ENCODE measurements around the gene TLDC2. TPM values are rescaled to one million over a fixed set of nuclear protein-coding genes. Genes with fewer than 3 reads are reported as not detected.

The TLDC2 gene
- total RNA-seq, 4 donors from 2014 or later: 1.0 TPM; not detected in 2

DNA sequence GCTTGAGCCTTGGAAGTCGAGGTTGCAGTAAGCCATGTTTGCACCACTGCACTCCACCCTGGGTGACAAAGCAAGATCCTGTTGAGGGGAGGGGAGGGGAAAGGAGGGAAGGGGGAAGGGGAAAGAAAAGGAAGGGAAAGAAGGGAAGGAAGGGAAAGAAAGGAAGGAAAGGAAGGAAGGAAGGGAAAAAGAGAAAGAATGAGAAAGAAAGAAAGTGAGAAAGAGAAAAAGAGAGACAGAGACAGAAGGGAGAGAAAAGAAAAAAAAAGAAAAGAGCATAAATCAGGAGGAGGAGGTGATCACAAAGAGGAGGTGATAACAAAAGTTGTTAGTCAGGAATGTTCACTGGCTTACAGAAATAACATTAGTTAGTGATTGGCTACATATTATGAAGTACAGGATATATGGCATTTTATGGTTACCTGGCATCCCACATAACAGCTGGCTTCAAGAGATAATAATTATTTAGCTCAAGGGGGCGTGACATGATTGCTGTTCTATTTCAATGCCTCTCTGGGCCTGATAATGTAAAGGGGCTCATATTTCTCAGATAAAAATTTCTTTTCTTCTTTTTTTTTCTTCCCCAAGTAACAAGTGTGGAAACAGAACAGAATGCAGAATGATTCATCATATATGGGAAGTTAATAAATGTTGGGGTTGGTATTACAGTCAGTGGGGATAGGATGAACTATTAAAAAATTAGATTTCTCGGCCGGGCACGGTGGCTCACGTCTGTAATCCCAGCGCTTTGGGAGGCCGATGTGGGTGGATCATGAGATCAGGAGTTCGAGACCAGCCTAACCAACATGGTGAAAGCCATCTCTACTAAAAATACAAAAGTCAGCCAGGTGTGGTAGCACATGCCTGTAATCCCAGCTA, 48.5 kb downstream of the TLDC2 start:
- no peak for DNase-seq
- H3K4me3 ChIP-seq: no peak overlapping the region
- TF ChIP-seq POLR2A (IDR thresholded peaks at IDR 0.05): no peak
- TF ChIP-seq, protein P1, sequence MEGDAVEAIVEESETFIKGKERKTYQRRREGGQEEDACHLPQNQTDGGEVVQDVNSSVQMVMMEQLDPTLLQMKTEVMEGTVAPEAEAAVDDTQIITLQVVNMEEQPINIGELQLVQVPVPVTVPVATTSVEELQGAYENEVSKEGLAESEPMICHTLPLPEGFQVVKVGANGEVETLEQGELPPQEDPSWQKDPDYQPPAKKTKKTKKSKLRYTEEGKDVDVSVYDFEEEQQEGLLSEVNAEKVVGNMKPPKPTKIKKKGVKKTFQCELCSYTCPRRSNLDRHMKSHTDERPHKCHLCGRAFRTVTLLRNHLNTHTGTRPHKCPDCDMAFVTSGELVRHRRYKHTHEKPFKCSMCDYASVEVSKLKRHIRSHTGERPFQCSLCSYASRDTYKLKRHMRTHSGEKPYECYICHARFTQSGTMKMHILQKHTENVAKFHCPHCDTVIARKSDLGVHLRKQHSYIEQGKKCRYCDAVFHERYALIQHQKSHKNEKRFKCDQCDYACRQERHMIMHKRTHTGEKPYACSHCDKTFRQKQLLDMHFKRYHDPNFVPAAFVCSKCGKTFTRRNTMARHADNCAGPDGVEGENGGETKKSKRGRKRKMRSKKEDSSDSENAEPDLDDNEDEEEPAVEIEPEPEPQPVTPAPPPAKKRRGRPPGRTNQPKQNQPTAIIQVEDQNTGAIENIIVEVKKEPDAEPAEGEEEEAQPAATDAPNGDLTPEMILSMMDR (IDR thresholded peaks at IDR 0.05): no peak
- no peaks in the 10 kb centered on the region for H3K9me3 ChIP-seq
- H3K4me1 ChIP-seq: no peaks in the 10 kb centered on the region
- no peak overlapping the region for H3K27ac ChIP-seq
- H3K36me3 ChIP-seq: no peaks in the 10 kb centered on the region
- no peaks in the 10 kb centered on the region for H3K27me3 ChIP-seq
- intact Hi-C loops (cut with DNase I; ENCODE audit: low total_unique reads): no loop called here

DNA sequence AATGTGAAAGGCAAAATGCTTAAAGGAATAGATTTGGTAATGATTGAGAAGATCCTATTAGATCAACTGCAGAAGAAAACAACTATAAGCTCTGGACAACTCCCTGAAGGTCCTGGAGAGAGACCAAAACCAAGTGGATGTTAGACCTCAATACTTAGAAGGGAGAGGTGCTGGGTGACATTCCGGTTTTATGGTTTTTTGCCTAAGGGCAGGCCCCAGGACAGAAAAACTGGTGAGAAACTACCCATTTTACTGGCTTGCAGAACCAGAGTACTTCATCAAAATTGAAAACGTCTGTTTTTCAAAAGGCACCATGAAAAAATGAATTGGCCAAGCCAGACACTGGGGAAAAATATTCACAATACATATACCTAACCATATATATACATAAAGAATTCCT, 49.3 kb downstream of the TLDC2 start:
- Histone ChIP-seq H3K9me3 (no peaks in the 10 kb centered on the region), H3K36me3 (no peaks in the 10 kb centered on the region), H3K4me3 (no peak overlapping the region), H3K27ac (no peak overlapping the region), H3K27me3 (no peaks in the 10 kb centered on the region), H3K4me1 (no peaks in the 10 kb centered on the region)
- TF ChIP-seq, protein P1 (IDR thresholded peaks at IDR 0.05): no peak
- DNase-seq: no peak
- intact Hi-C loops (cut with DNase I; ENCODE audit: low total_unique reads): no loop called here

DNA sequence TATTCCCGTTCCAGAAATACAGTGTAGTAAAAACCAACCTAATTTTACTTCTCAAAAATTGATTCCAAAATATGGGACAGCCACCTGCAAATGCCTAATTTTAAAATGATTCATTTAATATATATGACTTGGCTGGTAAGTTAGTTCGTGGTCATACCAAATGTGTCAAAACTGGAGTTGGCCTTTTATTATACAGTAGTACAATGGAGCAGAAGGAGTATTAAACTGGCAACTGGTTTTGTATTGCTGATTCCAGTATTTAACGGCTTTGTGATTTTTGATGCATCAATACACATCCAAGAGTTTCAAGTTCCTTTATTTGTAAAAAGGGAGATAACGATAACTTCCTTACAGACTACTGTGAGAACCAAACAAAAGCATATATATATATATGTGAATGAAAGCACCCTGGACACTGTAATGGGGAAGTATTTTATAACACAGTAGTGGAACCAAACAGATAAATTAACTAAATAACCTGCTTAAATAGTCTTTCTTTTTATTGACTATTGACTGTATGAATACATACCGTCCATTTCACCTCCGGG, 50.8 kb downstream of the TLDC2 start:
- Histone ChIP-seq H3K36me3 (no peaks in the 10 kb centered on the region), H3K4me3 (no peak overlapping the region), H3K27ac (no peak overlapping the region), H3K27me3 (no peaks in the 10 kb centered on the region), H3K9me3 (no peaks in the 10 kb centered on the region), H3K4me1 (no peaks in the 10 kb centered on the region)
- TF ChIP-seq, protein P1 (IDR thresholded peaks at IDR 0.05): no peak
- TF ChIP-seq POLR2A (IDR thresholded peaks at IDR 0.05): no peak
- no peak for DNase-seq
- intact Hi-C loops (cut with DNase I; ENCODE audit: low total_unique reads): no loop called here

DNA sequence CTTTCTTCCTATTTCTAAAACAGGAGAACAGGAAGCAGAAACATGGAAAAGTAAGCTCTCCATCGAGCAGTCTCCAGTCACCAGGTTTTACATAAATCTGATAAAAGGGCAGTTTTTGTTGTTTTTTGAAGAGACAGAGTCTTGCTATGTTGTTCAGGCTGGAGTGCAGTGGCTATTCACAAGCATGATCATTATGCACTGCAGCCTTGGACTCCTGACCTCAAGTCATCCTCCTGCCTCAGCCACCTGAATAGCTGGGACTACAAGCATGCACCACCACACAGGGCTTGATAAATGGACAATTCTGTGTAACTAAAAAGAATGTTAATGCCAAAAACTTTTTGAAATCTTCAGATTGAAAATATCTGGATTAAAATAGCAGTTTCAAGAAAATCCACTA, 51.8 kb downstream of the TLDC2 start:
- TF ChIP-seq, protein P1 (IDR thresholded peaks at IDR 0.05): no peak
- no peak for TF ChIP-seq POLR2A (IDR thresholded peaks at IDR 0.05)
- no peaks in the 10 kb centered on the region for H3K4me1 ChIP-seq
- DNase-seq: no peak
- no peak overlapping the region for H3K4me3 ChIP-seq
- H3K27ac ChIP-seq: no peak overlapping the region
- H3K36me3 ChIP-seq: peaks cover 0 to under 1% of the 10 kb centered on the region in 2 donors
- intact Hi-C loops (cut with DNase I; ENCODE audit: low total_unique reads): no loop called here
- H3K9me3 ChIP-seq: no peaks in the 10 kb centered on the region
- H3K27me3 ChIP-seq: no peaks in the 10 kb centered on the region

DNA sequence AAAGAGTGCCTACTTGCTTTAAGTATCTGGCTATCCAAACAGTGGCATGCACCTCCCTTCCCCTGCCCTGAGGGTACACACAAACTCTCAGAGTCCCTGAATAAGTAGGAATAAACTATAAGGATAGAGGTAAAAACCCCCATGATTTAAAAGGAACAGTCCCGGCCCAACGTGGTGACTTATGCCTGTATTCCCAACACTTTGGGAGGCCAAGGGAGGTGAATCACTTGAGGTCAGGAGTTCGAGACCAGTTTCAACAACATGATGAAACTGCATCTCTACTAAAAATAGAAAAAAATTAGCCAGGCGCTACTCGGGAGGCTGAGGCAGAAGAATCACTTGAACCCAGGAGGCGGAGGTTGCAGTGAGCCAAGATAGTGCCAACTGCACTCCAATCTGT, 53.4 kb downstream of the TLDC2 start:
- Histone ChIP-seq H3K36me3 (peaks cover 0 to 3% of the 10 kb centered on the region in 2 donors), H3K27me3 (no peaks in the 10 kb centered on the region), H3K9me3 (no peaks in the 10 kb centered on the region), H3K4me3 (no peak overlapping the region), H3K4me1 (no peaks in the 10 kb centered on the region), H3K27ac (no peak overlapping the region)
- no peak for DNase-seq
- TF ChIP-seq, protein P1 (IDR thresholded peaks at IDR 0.05): no peak
- no peak for TF ChIP-seq POLR2A (IDR thresholded peaks at IDR 0.05)
- intact Hi-C loops (cut with DNase I; ENCODE audit: low total_unique reads): no loop called here

All from uterus (tissue), 4 donors.